GM18508 (cell line): ENCODE data around the gene C1QB.

Experiments used
- ATAC-seq: cut with Tn5 transposase; IDR thresholded peaks from one replicate; pipeline ENCODE4 v1.9.1; 2021; ENCODE audit warnings: moderate number of reproducible peaks; ENCODE audit not compliant: insufficient read depth, unreplicated experiment

C1QB gene

DNA sequence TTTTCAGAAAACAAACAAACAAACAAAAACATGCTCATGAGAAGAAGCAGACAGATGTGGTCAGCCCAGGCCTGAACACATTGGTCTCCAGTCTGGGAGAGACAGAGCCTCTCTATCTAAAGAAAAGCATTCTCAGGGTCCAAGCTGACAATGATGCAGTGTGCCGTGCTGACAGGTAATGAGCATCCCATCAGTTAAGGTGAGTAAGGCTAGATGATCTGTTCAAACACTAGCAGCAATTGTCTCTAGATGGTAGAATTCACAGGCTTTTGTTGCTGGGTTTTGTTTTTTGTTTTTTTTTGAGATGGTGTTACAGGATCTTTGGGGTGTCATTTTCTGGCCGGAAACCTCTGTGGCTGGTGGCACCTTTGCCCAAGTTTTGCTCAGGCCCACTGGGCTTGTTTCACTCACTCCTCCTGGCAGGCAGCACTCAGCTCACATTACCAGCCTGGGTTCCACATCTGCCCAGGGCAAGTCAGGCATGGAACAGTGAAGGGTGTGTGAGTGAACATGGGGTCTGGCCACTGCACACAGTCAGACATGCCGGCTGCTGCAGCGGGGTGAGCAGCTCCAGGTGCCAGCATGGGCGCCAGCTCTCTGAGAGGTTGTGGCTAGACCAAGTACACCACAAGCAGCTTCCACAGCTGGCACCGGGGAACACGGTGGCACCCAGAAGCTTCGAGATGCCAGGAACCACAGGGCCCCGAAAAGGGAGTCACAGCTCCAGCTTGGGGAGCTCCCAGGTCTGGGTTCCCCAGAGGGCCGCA is 19.2 kb upstream of the C1QB start:
- ATAC-seq, result no peak

DNA sequence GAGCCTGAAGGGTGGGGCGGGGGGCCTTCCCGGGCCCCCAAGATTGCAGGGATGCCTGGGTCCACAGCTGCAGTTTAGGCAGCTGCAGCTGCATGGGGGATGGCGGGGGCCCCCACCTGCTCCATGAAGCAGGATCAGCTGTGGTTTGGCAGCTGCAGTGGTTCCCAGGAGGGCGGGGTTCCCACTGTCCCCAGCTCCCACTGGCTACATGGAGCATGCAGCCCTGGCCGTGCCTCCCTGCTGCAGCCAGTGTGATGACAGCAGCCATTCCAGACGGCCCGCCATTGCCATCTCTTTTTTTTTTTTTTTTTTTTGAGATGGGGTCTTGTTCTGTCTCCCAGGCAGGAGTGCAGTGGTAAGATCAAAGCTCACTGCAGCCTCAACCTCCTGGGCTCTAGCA is 17.6 kb upstream of the C1QB start:
- ATAC-seq, result no peak

GRCh38 chr1:22636353-22636752 is 16.7 kb upstream of the C1QB start, which contains the start of gene C1QA:
TSS of gene C1QA (plus strand) at chr1:22636628. CDS start at chr1:22637617, 989 bp downstream.
- no peak for ATAC-seq

DNA sequence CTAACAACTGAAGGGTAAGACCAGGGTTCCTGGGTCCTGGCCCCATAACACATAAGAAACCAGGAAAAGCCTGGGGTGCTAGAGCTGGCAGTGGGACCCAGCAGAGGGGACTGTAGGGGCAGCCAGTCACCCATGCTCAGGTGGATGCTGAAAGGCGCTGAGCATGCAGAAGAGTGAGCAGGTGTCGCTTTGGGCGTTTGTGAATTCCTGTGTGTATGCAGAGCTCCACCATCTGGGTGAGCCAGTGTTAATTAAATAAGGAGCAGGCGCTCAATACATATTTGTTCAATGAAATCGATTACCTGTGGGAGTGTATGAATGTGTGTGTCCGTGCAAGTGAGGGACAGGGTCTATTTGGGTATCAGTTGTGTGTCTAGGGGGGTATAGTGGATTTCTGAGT is 16.1 kb upstream of the C1QB start:
- no peak for ATAC-seq

- ATAC-seq, result no peak
Measured at GRCh38 chr1:22637907-22638445, 15.1 kb upstream of the C1QB start.

DNA sequence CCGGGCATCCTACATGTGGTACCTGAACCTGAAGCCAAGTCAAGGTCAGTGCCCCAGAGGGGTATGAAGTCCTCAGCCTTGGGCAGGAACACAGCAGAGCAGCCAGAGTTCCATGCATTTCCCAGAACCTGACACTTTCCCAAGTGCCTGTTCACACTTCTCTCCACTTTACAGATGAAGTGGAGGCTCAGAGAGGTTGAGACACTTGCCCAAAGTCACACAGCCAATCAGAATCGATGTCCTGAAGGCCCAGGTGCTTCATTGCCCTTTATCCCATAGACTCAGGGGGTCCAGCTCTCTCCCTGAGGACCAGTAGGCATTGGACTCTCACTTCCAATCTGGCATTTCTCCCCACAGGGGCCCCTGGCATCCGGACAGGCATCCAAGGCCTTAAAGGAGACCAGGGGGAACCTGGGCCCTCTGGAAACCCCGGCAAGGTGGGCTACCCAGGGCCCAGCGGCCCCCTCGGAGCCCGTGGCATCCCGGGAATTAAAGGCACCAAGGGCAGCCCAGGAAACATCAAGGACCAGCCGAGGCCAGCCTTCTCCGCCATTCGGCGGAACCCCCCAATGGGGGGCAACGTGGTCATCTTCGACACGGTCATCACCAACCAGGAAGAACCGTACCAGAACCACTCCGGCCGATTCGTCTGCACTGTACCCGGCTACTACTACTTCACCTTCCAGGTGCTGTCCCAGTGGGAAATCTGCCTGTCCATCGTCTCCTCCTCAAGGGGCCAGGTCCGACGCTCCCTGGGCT is 14.4 kb upstream of the C1QB start:
- ATAC-seq, result no peak

DNA sequence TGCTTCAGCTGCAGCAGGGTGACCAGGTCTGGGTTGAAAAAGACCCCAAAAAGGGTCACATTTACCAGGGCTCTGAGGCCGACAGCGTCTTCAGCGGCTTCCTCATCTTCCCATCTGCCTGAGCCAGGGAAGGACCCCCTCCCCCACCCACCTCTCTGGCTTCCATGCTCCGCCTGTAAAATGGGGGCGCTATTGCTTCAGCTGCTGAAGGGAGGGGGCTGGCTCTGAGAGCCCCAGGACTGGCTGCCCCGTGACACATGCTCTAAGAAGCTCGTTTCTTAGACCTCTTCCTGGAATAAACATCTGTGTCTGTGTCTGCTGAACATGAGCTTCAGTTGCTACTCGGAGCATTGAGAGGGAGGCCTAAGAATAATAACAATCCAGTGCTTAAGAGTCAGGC is 13.8 kb upstream of the C1QB start:
- no peak for ATAC-seq

- ATAC-seq, result no peak
Measured at GRCh38 chr1:22641247-22641646, 11.8 kb upstream of the C1QB start.

- ATAC-seq, result no peak
Measured at GRCh38 chr1:22641906-22642636, 11.0 kb upstream of the C1QB start.

GRCh38 chr1:22643381-22643780 is 9.7 kb upstream of the C1QB start, which contains the start of gene C1QC:
TSS of gene C1QC (plus strand) at chr1:22643633. CDS start at chr1:22644024, 391 bp downstream.
- ATAC-seq, result no peak

DNA sequence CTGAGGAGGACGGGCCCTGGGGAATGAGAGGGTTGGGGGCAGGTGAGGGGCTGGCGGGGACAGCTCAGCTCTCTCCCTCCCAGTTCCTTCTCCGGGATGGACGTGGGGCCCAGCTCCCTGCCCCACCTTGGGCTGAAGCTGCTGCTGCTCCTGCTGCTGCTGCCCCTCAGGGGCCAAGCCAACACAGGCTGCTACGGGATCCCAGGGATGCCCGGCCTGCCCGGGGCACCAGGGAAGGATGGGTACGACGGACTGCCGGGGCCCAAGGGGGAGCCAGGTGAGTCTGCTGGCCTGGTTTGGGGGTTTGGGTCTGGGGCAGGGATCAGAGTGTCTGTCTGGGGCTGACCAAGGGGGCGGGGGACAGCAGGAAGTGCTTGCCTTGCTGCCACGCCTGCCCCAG is 9.1 kb upstream of the C1QB start:
- ATAC-seq, result no peak

- ATAC-seq, result no peak
Measured at GRCh38 chr1:22645931-22646330, 7.1 kb upstream of the C1QB start.

DNA sequence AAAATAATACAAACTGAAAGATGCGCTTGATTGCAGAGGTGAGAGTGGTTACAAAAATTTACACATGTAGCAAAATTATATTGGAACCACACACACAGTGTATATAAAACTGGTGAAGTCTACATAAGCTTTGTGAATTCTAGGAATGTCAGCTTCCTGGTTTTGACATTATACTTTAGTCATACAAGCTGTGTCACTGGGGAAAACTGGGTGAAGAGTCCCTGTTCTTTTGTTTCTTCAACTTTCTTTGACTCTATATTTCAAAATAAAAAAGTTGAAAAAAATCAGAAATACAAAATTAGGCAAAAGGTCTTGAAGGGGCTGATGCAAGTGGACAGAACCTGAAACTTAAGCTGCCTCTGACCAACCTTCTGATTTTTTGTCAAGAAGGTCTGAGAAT is 6.7 kb upstream of the C1QB start:
- ATAC-seq, result no peak

GRCh38 chr1:22650089-22650693 is 2.8 kb upstream of the C1QB start:
- ATAC-seq, result no peak

DNA sequence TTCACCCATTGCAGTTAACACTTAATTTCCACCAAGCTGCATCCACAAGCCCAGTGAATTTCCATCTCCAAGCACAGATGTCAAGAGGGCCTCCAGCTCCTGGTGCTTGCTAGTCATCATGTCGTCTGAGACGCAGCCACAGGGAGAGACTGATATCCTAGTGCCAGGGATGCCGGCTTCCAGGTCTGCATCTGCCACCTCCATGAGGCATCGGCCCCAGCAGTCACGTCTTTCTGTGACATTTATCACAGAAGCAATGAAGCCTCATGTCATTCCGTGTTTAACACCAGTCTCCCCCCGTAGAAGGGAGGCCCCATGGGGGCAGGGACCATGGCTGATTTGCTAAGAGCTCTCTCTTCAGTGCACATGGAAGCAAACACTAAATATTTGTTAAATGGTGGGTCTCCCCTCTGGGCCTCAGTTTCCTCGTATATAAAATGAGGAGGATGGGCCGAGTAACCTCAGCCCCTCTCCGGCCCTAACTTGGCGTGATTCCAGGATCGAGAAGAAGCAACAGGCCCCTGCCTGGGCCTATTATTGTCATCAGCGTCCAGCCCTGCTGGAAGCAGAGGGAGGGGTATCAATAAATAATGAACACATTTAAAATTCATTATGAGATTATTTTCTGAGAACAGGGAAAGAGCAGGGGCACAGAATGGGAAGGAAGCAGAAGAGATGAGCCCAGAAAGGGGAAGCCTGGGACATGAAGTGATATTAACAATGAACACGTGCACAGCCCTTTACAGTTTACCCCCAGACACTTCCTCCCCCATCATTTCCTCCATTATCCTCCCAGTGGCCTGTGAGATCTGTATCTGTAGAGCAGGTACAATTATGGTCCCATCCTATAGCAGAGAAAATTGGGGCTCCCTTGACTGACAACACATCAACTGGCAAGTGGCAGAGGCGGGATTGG is 837 bp upstream of the C1QB start:
- ATAC-seq, result no peak

GRCh38 chr1:22654692-22655091 is 1.7 kb downstream of the C1QB start:
- no peak for ATAC-seq

DNA sequence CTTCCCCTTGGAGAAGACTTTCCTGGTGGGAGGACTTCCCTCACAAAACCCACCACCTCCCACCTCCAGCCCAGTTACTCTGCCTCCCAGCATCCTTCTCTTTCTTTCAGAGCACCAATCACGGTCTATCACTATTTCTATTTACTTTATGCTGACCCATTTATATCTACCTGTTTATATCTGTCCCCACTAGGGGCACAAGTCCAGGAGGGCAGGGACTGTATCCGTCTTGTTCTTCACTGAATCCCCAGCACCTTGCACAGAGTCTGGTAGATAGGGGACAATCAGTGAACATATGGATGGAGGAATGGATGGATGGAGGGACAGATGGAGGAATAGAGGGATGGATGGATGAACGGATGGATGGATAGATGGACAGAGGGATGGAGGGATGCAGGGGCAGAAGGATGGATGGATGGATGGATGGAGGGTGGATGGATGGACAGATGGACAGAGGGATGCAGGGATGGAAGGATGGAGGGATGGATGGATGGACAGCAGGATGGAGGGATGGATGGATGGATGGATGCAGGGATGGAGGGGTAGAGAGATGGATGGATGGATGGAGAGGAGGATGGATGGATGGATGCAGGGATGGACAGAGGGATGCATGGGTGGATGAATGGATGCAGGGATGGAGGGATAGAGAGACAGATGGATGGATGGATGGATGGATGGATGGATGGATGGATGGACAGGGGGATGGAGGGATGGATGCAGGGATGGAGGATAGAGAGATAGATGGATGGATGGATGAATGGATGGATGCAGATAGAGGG is 5.5 kb downstream of the C1QB start:
- ATAC-seq, result no peak

DNA sequence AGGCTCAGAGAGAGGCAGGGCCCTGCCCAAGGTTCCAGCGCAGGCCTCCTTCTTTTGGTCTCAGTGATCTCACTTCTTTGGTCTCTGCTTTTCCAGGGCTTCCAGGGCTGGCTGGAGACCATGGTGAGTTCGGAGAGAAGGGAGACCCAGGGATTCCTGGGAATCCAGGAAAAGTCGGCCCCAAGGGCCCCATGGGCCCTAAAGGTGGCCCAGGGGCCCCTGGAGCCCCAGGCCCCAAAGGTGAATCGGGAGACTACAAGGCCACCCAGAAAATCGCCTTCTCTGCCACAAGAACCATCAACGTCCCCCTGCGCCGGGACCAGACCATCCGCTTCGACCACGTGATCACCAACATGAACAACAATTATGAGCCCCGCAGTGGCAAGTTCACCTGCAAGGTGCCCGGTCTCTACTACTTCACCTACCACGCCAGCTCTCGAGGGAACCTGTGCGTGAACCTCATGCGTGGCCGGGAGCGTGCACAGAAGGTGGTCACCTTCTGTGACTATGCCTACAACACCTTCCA is 7.7 kb downstream of the C1QB start:
- ATAC-seq, result no peak
